IMR-90 (cell line): ENCODE measurements around the gene INPP5J. TPM values are rescaled to one million over a fixed set of nuclear protein-coding genes. Genes with fewer than 3 reads are reported as not detected.

Experiments used
- ATAC-seq: fragments of 200-7000 bp; cut with Tn5 transposase; 2 replicates; pipeline ENCODE4 v1.9.1; 2020; ENCODE audit warnings: low read depth, mild to moderate bottlenecking, moderate library complexity
- BruUV-seq: library from RNA; stranded (reverse); fragments of 400-500 nt; replicated peaks from 2 replicates; lab custom pipeline; 2021; lab: Mats Ljungman, UMichigan
- CTCF ChIA-PET: fragments of 300-600 bp; formaldehyde crosslinking; extraction: SDS; loops from one replicate; lab custom pipeline; 2021; ENCODE audit warnings: antibody characterized with exemption; lab: Yijun Ruan, JAX
- POLR2A ChIA-PET: fragments of 300-600 bp; sonication (Branson Sonifier 250); formaldehyde crosslinking; loops from one replicate; lab custom pipeline; 2022; ENCODE audit warnings: antibody characterized with exemption; ENCODE audit not compliant: unreplicated experiment; lab: Charles Lee
- DNase-seq: peaks from one replicate; pipeline ENCODE4 v3.0.0; 2013
- H2AFZ ChIP-seq: replicated peaks from 2 replicates; pipeline ENCODE3; 2013; ENCODE audit warnings: low read length, mild to moderate bottlenecking; ENCODE audit not compliant: poor library complexity
- H2AK5ac ChIP-seq: 2 replicates; pipeline ENCODE4 v1.6.1; 2013; ENCODE audit warnings: low read depth, low read length, inconsistent platforms
- H2AK9ac ChIP-seq: replicated peaks from 2 replicates; pipeline ENCODE3; 2013; ENCODE audit warnings: mild to moderate bottlenecking, low read depth, low read length, moderate library complexity; ENCODE audit not compliant: poor library complexity
- H2BK120ac ChIP-seq: 2 replicates; pipeline ENCODE4 v1.6.1; 2013; ENCODE audit warnings: low read depth, low read length, inconsistent platforms
- H2BK15ac ChIP-seq: 3 replicates; pipeline ENCODE4 v1.6.1; 2013; ENCODE audit warnings: low read depth, low read length, inconsistent platforms
- H2BK20ac ChIP-seq: 2 replicates; pipeline ENCODE4 v1.6.1; 2013; ENCODE audit warnings: low read depth, mild to moderate bottlenecking, inconsistent platforms, low read length, moderate library complexity
- H2BK5ac ChIP-seq: 2 replicates; pipeline ENCODE4 v1.6.1; 2013; ENCODE audit warnings: mild to moderate bottlenecking, low read depth, low read length, inconsistent platforms; ENCODE audit not compliant: poor library complexity, severe bottlenecking
- H3K14ac ChIP-seq: replicated peaks from 2 replicates; pipeline ENCODE4 v1.6.1; 2013; ENCODE audit warnings: low read depth, low read length, inconsistent platforms
- H3K18ac ChIP-seq: 2 replicates; pipeline ENCODE4 v1.6.1; 2013; ENCODE audit warnings: low read depth, low read length, control low read depth
- H3K23ac ChIP-seq: 2 replicates; pipeline ENCODE4 v1.6.1; 2013; ENCODE audit warnings: low read depth, low read length, inconsistent platforms
- H3K27ac ChIP-seq: 2 replicates; pipeline ENCODE4 v1.5.1; 2013; ENCODE audit warnings: mild to moderate bottlenecking, control low read depth, low read length; ENCODE audit not compliant: insufficient read depth
- H3K27me3 ChIP-seq: 2 replicates; pipeline ENCODE4 v1.6.1; 2013; ENCODE audit warnings: low read length; ENCODE audit not compliant: control insufficient read depth, insufficient read depth
- H3K36me3 ChIP-seq: 2 replicates; pipeline ENCODE4 v1.6.1; 2013; ENCODE audit warnings: low read length, mixed read lengths; ENCODE audit not compliant: control insufficient read depth, insufficient read depth
- H3K4ac ChIP-seq: 2 replicates; pipeline ENCODE4 v1.6.1; 2013; ENCODE audit warnings: low read depth, low read length, inconsistent platforms
- H3K4me1 ChIP-seq: 2 replicates; pipeline ENCODE4 v1.6.1; 2013; ENCODE audit warnings: low read length, mixed read lengths; ENCODE audit not compliant: control insufficient read depth, insufficient read depth
- H3K4me2 ChIP-seq: 2 replicates; pipeline ENCODE4 v1.6.1; 2013; ENCODE audit warnings: low read depth, mild to moderate bottlenecking, control low read depth, low read length, moderate library complexity
- H3K4me3 ChIP-seq: 2 replicates; pipeline ENCODE4 v1.5.1; 2013; ENCODE audit warnings: low read depth, mild to moderate bottlenecking, control low read depth, low read length, moderate library complexity; ENCODE audit not compliant: insufficient read depth
- H3K56ac ChIP-seq: 2 replicates; pipeline ENCODE4 v1.6.1; 2013; ENCODE audit warnings: low read length, inconsistent platforms; ENCODE audit not compliant: insufficient read depth; ENCODE audit errors: extremely low read depth
- H3K79me1 ChIP-seq, 2 experiments: 2 replicates each; pipeline ENCODE4 v1.6.1; 2013; ENCODE audit warnings: low read length in 2 of 2, inconsistent platforms in 1 of 2, low read depth in 1 of 2
- H3K9ac ChIP-seq: 2 replicates; pipeline ENCODE4 v1.6.1; 2013; ENCODE audit warnings: low read depth, low read length, control low read depth
- H3K9me1 ChIP-seq: 2 replicates; pipeline ENCODE4 v1.6.1; 2013; ENCODE audit warnings: low read length, inconsistent platforms; ENCODE audit not compliant: insufficient read depth
- H3K9me3 ChIP-seq: 2 replicates; pipeline ENCODE4 v1.6.1; 2013; ENCODE audit warnings: low read length; ENCODE audit not compliant: control insufficient read depth, insufficient read depth
- H4K20me1 ChIP-seq: 2 replicates; pipeline ENCODE4 v1.6.1; 2013; ENCODE audit warnings: low read length, inconsistent platforms; ENCODE audit not compliant: insufficient read depth
- H4K5ac ChIP-seq: 2 replicates; pipeline ENCODE4 v1.6.1; 2013; ENCODE audit warnings: mild to moderate bottlenecking, low read depth, low read length, control low read depth
- H4K8ac ChIP-seq, 2 experiments: 2 replicates each; pipeline ENCODE4 v1.6.1; 2013; ENCODE audit warnings: low read depth in 2 of 2, low read length in 2 of 2, control low read depth in 1 of 2, inconsistent platforms in 1 of 2
- H4K91ac ChIP-seq: 2 replicates; pipeline ENCODE4 v1.6.1; 2013; ENCODE audit warnings: low read depth, low read length, inconsistent platforms; ENCODE audit not compliant: insufficient read depth
- CEBPB ChIP-seq: IDR thresholded peaks from 2 replicates; pipeline ENCODE4 v1.6.1; 2012; ENCODE audit warnings: low read depth, low read length, improper control_type of control experiment
- CHD1 ChIP-seq: IDR thresholded peaks from 2 replicates; pipeline ENCODE4 v1.6.1; 2012; ENCODE audit warnings: low read depth, low read length, improper control_type of control experiment
- MAFK ChIP-seq: IDR thresholded peaks from 2 replicates; pipeline ENCODE4 v1.6.1; 2012; ENCODE audit warnings: low read depth, low read length, improper control_type of control experiment
- MXI1 ChIP-seq: IDR thresholded peaks from 2 replicates; pipeline ENCODE4 v1.6.1; 2012; ENCODE audit warnings: low read depth, mild to moderate bottlenecking, low read length, moderate library complexity, borderline replicate concordance
- NFE2L2 ChIP-seq: fragments of 150-350 bp; IDR thresholded peaks from 2 replicates; pipeline ENCODE4 v1.6.1; 2016; ENCODE audit warnings: low read depth, mild to moderate bottlenecking, low read length
- POLR2A ChIP-seq: IDR thresholded peaks from 2 replicates; pipeline ENCODE4 v1.6.1; 2012; ENCODE audit warnings: mild to moderate bottlenecking, low read depth, low read length
- RFX5 ChIP-seq: IDR thresholded peaks from 2 replicates; pipeline ENCODE4 v1.8.0; 2012; ENCODE audit warnings: low read depth, mild to moderate bottlenecking, low read length, moderate library complexity
- WGBS, 2 experiments: methylation state at CpG; one replicate each; pipeline versions ENCODE4 v1.1.5 to v1.1.7; 2013; ENCODE audit warnings: missing lambda C conversion rate in 2 of 2; ENCODE audit not compliant: insufficient read length in 1 of 2; ENCODE audit errors: extremely low coverage in 2 of 2; 5-methylcytosine and 5-hydroxymethylcytosine counted together
- dilution Hi-C: fragments of 300-500 bp; cut with HindIII; formaldehyde crosslinking; loops from one replicate; pipeline ENCODE4 v1.14.3; 2018; ENCODE audit warnings: low sequenced_read_pairs; ENCODE audit not compliant: unreplicated experiment
- in situ Hi-C: fragments of 300-500 bp; cut with MboI; formaldehyde crosslinking; loops from 3 replicates; pipeline ENCODE4 v1.14.3; 2019; ENCODE audit warnings: low sequenced_read_pairs, inconsistent platforms, mixed read lengths
- intact Hi-C: fragments of 100-400 bp; cut with micrococcal nuclease; formaldehyde crosslinking; loops from 2 replicates; pipeline ENCODE4 v1.10.0; 2022
- polyA plus RNA-seq, 3 experiments: library from polyadenylated mRNA; depleted of rRNA; stranded (reverse); fragments of >200 nt; gene quantifications; 2 replicates each; pipeline ENCODE4 v1.2.3, GENCODE V29; 2012; ENCODE audit warnings: low replicate concordance in 1 of 3
- total RNA-seq: library from RNA; depleted of rRNA; stranded (reverse); fragments of >200 nt; gene quantifications from 2 replicates; pipeline ENCODE4 v1.2.3, GENCODE V29; 2012
- TF ChIP-seq, protein P1 (sequence below): fragments of 150-350 bp; IDR thresholded peaks from 2 replicates; pipeline ENCODE4 v1.6.1; 2016; ENCODE audit warnings: low read depth, mild to moderate bottlenecking, low read length, moderate library complexity, borderline replicate concordance
- TF ChIP-seq, protein P2 (sequence below): conservative IDR thresholded peaks from 2 replicates; pipeline ENCODE4 v1.5.1; 2012; ENCODE audit warnings: mild to moderate bottlenecking, low read depth, low read length, improper control_type of control experiment
- TF ChIP-seq, protein P3 (sequence below): fragments of 150-350 bp; IDR thresholded peaks from 2 replicates; pipeline ENCODE4 v1.6.1; 2017; ENCODE audit warnings: mild to moderate bottlenecking, antibody characterized with exemption, low read length, low read depth

The INPP5J gene
- total and polyA plus RNA-seq, 2 of the 4 experiments (the other 2 are of a cell fraction): 0.36 to 2.2 TPM

DNA sequence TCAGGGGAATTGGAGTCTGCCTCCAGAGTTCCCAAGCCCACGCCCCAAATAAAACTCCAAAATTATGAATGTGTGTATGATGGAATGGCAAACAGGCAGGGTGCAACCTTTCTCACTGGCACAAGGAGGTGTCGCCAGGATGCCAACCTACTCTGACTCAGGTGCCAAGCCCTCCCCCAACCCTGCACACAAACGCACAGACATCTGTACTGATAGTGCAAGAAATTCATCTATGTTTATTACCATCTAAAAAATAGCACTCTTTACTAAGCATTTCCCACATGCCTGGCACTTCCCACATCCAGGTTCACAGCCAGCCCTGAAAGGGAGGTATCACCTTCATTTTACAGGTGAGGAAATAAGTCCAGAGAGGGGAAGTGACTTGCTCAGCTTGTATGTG, 16.3 kb downstream of the INPP5J start:
- Histone ChIP-seq H2AFZ (no peak overlapping the region), H3K27ac (no peak overlapping the region), H3K23ac (no peak overlapping the region), H2BK20ac (no peak overlapping the region), H3K4me1 (no peaks in the 10 kb centered on the region), H2AK9ac (no peak overlapping the region), H3K9me1 (0 out of 2 replicates have a peak, but pooled peaks cover 5% of the 10 kb centered on the region), H3K4me2 (no peak overlapping the region), H3K56ac (no peak overlapping the region), H3K14ac (no peak overlapping the region), H4K91ac (no peak overlapping the region), H3K79me1 (no peaks in the 10 kb centered on the region), H2BK5ac (no peak overlapping the region), H4K20me1 (no peaks in the 10 kb centered on the region), H3K4me3 (no peak overlapping the region), H3K36me3 (no peaks in the 10 kb centered on the region), H2AK5ac (no peak overlapping the region), H3K9ac (no peak overlapping the region), H4K5ac (no peak overlapping the region), H2BK15ac (no peak overlapping the region), H3K9me3 (no peaks in the 10 kb centered on the region), H3K4ac (no peak overlapping the region), H3K18ac (no peak overlapping the region), H2BK120ac (no peak overlapping the region), H4K8ac (no peak overlapping the region), H3K27me3 (peaks cover 29% of the 10 kb centered on the region)
- intact Hi-C loops: no loop called here
- in situ Hi-C loops: no loop called here
- TF ChIP-seq MXI1 (no peak), RFX5 (no peak), MAFK (no peak), NFE2L2 (no peak), POLR2A (no peak), CEBPB (no peak), CHD1 (no peak)
- TF ChIP-seq, protein P1, sequence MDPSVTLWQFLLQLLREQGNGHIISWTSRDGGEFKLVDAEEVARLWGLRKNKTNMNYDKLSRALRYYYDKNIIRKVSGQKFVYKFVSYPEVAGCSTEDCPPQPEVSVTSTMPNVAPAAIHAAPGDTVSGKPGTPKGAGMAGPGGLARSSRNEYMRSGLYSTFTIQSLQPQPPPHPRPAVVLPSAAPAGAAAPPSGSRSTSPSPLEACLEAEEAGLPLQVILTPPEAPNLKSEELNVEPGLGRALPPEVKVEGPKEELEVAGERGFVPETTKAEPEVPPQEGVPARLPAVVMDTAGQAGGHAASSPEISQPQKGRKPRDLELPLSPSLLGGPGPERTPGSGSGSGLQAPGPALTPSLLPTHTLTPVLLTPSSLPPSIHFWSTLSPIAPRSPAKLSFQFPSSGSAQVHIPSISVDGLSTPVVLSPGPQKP: no peak
- TF ChIP-seq, protein P2, sequence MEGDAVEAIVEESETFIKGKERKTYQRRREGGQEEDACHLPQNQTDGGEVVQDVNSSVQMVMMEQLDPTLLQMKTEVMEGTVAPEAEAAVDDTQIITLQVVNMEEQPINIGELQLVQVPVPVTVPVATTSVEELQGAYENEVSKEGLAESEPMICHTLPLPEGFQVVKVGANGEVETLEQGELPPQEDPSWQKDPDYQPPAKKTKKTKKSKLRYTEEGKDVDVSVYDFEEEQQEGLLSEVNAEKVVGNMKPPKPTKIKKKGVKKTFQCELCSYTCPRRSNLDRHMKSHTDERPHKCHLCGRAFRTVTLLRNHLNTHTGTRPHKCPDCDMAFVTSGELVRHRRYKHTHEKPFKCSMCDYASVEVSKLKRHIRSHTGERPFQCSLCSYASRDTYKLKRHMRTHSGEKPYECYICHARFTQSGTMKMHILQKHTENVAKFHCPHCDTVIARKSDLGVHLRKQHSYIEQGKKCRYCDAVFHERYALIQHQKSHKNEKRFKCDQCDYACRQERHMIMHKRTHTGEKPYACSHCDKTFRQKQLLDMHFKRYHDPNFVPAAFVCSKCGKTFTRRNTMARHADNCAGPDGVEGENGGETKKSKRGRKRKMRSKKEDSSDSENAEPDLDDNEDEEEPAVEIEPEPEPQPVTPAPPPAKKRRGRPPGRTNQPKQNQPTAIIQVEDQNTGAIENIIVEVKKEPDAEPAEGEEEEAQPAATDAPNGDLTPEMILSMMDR: no peak
- TF ChIP-seq, protein P3, sequence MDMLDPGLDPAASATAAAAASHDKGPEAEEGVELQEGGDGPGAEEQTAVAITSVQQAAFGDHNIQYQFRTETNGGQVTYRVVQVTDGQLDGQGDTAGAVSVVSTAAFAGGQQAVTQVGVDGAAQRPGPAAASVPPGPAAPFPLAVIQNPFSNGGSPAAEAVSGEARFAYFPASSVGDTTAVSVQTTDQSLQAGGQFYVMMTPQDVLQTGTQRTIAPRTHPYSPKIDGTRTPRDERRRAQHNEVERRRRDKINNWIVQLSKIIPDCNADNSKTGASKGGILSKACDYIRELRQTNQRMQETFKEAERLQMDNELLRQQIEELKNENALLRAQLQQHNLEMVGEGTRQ: no peak
- ChIA-PET CTCF (no interaction called here), POLR2A (no interaction called here)
- dilution Hi-C loops: no loop called here
- BruUV-seq: no TSS peak
- WGBS, 2 experiments: no CpG with 5 or more reads among the region's 3 CpGs
- ATAC-seq (no peak), DNase-seq (no peak)
